GM18505 (cell line): ENCODE data around the gene CERS4.
"Not testable (repeated sequence)": the region's sequence is repeated elsewhere in the genome, so short reads cannot be mapped to it uniquely, and the experiment has no call there.

Experiments used
- ATAC-seq: cut with Tn5 transposase; IDR thresholded peaks from one replicate; pipeline ENCODE4 v1.9.1; 2021; ENCODE audit not compliant: unreplicated experiment
- POLR2A ChIP-seq: IDR thresholded peaks from 4 replicates; pipeline ENCODE4 v1.6.1; 2011; ENCODE audit warnings: borderline replicate concordance; ENCODE audit not compliant: insufficient read depth, insufficient read length; ENCODE audit errors: extremely low read depth

The CERS4 gene

DNA sequence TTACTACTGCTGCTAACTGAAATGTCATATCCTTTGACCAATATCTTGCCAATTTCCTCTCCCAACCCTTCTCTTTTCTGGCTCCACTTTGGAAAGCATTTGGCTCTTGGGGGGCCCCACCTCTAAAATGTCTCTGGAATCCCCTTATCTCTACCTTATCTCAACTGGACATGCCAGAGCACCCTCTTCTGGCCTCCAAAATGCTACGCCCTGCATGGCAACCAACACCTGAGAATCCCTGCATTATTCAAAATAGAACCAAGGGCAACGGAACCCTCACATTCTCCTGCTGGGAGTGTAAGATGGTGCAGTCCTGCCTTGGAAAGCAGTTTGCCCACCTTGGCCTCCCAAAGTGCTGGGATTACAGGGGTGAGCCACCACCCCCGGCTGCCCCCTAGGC is 35.3 kb downstream of the CERS4 start:
- no peak for TF ChIP-seq POLR2A
- ATAC-seq = no peak

DNA sequence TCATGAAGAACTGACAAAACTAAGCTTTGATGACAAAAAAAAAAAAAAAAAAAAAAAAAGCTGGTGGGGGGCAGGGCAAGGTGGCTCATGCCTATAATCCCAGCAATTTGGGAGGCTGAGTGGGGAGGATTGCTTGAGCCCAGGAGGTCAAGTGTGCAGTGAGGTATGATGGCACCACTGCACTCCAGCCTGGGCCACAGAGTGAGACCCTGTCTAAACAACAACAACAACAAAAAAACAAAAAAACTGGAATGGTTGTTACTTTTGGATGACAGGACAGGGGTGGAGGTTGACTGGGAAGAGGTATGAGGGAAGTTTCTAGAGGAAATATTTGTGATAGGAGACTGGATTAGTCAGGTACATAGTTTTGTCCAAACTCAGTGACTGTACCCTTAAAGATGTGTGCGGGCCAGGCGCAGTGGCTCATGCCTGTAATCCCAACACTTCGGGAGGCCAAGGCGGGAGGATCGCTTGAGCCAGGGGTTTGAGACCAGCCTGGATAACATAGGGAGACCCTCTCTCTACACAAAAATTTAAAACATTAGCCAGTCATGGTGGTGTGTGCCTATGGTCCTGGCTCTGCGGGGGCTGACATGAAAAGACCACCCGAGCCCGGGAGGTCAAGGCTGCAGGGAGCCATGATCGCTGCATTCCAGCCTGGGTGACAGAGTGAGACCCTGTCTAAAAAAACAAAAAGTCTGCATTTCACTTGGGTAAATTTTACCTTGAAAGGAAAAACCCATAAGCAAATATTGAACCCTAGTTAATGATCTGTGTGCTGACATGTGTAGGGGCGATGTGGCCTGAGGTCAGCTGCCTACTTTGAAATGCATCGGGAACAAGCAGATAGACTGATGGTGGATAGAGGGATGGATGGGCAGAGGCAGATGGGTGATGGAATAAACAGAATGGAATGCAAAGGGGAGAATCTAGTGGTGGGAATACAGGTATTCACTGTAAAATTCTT is 37.0 kb downstream of the CERS4 start:
- no peak for ATAC-seq
- no peak for TF ChIP-seq POLR2A

DNA sequence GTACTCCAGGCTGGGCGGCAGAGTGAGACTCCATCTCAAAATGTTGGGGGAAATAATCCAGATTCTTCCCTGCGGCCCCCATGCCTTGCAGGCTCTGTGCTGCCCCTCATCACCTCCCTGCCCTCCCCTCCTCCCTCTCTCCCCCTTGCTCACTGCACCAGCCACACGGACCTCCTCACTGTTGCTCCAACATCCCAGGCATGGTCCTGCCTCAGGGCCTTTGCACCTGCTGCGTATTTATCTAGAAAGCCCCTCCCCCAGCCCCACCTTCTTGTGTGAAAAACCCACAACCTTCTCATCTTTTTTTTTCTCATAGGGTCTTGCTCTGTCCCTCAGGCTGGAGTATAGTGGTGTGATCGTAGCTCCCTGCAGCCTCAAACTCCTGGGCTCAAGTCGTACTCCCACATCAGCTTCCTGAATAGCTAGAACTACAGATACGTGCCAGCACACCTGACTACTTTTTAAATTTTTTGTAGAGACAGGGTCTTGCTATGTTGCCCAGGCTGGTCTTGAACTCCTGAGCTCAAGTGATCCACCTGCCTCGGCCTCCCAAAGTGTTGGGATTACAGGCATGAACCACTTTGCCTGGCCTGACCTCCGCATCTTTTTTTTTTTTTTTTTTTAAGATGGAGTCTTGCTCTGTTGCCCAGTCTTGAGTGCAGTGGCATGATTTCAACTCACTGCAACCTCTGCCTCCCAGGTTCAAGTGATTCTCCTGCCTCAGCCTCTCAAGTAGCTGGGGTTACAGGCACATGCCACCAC is 38.1 kb downstream of the CERS4 start:
- ATAC-seq = not testable (repeated sequence)

DNA sequence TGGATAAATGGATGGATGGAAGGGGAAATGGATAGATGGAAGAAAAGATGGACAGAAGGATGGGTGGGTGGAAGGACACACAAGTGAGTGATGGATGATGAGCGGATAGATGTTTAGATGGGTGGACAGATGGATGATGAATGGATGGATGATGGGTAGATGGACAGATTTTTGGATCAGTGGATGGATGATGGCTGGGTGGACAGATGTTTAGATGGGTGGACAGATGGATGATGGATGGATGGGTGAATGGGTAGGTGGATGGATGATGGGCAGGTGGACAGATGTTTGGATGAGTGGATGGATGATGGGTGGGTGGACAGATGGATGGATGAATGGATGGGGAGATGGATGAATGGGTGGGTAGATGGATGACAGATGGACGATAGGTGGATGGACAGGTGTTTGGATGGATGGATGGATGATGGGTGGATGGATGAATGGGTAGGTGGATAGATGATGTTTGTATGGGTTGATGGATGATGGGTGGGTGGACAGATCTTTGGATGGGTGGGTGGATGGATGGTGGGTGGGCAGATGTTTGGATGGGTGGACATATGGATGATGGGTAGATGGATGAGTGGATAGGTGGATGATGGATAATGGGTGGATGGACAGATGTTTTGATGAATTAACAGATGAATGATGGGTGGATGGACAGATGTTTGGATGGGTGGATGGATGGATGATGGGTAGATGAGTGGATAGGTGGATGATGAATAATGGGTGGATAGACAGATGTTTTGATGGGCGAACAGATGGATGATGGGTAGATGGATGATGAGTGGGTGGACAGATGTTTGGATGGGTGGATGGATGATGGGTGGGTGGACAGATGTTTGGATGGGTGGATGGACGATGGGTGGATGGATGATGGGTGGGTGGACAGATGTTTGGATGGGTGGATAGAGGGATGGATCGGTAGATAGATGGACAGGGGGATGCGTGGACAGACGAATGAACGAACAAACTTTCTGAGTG is 39.5 kb downstream of the CERS4 start:
- TF ChIP-seq POLR2A = no peak
- no peak for ATAC-seq

DNA sequence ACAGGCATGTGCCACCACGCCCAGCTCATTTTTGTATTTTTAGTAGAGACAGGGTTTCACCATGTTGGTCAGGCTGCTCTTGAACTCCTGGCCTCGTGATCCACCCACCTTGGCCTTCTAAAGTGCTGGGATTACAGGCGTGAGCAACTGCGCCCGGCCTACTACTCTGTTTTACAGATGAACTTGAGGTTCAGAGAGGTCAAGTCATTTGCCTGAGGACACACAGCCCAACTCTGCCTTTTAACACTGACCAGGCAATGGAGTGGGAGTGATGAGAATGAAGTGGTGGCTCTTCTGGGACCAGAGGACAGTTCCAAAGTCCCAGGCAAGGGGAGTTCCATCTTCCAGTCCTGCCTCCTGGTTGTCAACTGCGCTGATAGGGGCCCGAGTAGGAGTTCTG is 41.4 kb downstream of the CERS4 start:
- no peak for ATAC-seq

DNA sequence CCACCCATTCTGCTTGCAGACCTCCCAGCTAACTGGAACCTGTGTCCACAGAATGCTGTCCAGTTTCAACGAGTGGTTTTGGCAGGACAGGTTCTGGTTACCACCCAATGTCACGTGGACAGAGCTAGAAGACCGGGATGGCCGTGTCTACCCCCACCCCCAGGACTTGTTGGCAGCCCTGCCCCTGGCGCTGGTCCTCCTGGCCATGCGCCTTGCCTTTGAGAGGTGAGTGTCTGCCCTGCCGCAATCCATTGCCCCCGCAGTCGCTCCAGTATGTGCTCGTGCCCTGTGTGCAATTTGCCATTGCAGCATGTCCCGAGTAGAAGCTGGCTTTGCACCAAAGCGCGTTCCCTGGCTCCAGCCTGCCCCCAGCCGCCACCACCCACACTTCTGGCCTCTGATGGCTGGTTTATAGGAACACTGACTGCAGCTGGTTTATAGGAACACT is 41.9 kb downstream of the CERS4 start:
- ATAC-seq = no peak
- TF ChIP-seq POLR2A = no peak

More for the DNA sequence above, 41.4 kb downstream of the CERS4 start:
- no peak for TF ChIP-seq POLR2A

DNA sequence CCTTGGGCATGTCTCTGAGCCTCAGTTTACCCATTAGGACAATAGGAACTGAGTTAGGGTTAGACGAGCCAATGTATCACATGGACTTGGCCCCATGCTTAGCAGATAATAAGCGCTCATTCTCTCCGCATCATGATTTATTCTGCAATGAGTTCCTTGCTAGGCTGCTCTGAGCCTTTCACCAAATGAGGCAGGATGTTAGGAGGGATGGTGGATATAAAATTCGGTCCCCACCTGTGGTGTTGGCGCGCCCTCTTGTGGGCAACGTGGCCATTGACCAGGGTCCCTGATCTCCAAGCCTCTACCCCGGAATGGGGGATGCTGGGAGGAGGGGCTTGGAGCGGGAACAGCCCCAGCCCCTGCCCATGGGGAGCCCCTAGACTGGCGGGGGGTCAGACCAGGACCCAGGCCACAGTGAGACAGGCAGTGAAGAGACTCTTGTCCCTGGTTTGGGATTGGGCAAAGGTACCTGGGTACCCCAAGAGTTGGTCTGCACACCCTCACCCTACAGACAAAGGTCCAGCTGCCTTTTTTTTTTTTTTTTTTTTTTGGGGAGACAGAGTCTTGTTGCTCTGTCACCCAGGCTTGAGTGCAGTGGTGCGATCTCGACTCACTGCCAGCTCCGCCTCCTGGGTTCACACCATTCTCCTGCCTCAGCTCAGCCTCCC is 43.9 kb downstream of the CERS4 start:
- TF ChIP-seq POLR2A = no peak
- ATAC-seq = no peak

DNA sequence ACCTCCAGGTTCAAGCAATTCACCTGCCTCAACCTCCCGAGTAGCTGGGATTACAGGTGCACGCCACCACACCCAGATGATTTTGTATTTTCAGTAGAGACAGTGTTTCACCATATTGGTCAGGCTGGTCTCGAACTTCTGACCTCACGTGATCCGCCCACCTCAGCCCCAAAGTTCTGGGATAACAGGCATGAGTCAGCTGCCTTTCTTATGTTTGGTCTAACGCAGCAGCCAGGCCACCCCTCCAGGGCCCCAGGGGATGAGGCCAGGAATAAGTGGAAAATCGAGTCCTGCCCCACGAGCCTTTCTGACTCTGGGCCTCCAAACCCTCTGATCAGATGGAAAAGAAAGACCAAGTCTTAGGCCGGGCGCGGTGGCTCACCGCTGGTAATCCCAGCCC is 44.5 kb downstream of the CERS4 start:
- no peak for TF ChIP-seq POLR2A
- no peak for ATAC-seq

DNA sequence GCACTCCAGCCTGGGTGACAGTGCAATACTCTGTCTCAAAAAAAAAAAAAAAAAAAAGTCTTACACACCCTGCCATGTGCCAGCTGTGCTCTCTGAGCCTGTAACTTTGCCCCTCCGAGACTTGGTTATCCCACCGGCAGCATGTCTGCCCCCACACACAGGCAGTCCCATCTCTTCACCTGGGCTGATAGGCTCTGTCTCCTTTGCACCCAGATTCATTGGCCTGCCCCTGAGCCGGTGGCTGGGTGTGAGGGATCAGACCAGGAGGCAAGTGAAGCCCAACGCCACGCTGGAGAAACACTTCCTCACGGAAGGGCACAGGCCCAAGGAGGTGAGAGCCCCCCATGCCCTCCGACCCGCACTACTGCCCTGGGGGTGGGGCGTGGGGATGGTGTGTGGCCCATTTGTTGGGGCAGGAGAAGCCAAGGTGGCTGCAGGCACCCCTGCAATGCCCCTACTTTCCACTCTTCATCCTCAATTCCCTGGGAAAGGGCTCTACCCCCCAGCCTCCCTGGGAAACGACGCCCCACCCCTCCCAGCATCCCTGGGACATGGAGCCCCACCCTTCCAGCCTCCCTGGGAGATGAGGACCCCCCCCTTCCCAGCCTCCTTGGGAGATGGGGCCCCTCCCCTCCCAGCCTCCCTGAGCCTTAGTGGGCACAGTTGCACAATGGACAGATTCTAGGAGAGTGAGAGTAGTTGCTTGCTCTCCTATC is 45.3 kb downstream of the CERS4 start:
- TF ChIP-seq POLR2A = no peak
- ATAC-seq = no peak

DNA sequence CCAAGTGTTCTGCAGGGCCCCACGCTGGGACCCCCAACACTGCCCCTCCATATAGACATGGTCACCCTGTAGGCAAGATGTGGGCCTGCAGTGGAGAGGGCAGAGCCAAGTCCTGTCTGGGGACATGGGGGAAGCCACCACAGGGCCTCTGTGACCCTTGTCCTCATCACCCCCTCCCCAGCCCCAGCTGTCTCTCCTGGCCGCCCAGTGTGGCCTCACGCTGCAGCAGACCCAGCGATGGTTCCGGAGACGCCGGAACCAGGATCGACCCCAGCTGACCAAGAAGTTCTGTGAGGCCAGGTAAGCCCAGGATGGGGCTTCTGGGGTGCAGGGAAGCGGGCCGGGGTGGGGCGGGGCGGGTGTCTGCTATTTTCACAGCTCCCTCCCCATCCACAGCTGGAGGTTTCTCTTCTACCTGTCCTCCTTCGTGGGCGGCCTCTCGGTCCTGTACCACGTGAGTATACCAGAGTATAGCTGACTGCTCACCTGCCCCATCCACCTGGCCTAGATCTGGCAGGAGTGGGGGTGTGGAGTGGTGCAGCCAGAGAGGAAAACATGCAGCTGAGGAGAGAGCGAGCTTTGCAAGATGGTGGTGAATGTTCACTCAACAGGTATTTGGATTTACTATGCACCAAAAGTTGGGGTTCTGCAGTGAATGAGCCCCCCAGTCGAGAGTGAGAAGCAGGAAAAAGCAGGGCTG is 46.4 kb downstream of the CERS4 start:
- no peak for TF ChIP-seq POLR2A
- no peak for ATAC-seq

DNA sequence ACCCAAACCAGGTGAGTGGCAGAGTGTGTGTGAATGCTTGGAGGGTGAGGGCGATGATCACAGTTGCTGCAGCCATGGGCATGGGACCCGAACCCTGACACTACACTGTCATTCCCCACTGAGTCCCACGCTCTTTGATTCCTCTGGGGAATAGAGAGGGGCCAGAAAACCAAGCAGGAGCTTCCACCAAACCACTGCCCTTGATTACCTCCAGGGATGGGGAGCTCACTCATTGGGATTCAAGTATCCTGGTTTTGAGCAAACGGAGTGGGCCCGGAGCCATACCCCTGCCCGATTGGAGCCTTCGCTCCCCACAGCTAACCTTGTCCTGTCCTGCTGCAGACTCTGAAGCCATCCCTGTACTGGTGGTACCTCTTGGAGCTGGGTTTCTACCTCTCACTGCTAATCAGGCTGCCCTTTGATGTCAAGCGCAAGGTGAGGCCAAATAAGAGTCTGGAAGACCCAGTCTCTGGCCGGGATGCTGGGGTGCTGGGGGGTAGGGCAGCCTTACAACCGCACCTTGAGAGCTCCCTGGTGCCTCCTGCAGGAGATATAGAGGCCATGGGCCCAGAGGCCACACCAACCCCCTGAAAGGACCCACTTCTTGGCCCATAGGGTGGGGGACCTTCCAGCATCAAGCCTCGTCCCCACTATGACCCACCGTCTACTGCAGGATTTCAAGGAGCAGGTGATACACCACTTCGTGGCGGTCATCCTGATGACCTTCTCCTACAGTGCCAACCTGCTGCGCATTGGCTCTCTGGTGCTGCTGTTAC is 47.3 kb downstream of the CERS4 start:
- no peak for TF ChIP-seq POLR2A
- no peak for ATAC-seq

DNA sequence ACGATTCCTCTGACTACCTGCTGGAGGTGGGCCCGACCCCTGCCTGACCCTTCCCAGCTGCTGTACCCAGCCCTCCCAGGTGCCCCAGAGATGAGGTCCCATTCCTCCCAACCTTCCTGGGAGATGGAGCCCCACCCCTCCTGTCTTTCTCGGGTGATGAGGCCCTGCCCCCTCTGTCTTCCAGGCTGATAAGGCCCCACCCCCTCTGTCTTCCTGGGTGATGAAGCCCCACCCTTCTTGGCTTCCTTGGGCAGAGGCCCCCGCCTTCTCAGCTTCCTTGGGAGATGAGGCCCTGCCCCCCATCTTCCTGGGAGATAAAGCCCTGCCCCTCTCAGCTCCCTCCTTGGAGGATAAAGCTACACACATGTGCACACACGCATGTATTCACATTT is 47.9 kb downstream of the CERS4 start:
- ATAC-seq = no peak

More for the DNA sequence above, 47.9 kb downstream of the CERS4 start:
- TF ChIP-seq POLR2A = no peak
